Stimulated activated CD4-positive, alpha-beta T cell treated with anti-CD3 and anti-CD28 coated beads, Interleukin-1b, Interleukin-23, amount 100 ng/mL, for 48 hours (primary cell): Measurements from ENCODE around the gene TGFBR1.

Experiments used
- DNase-seq: peaks from one replicate; pipeline ENCODE4 v3.0.0-alpha.2; 2020

The TGFBR1 gene

GRCh38 chr9:99104459-99105151 is at the start of gene TGFBR1:
TGFBR1 (plus strand) TSS chr9:99105113; CDS start chr9:99105206, 93 bp downstream.
- peak; percentile 89 for DNase-seq

- no peak for DNase-seq
Measured at GRCh38 chr9:99055384-99055783, 49.5 kb upstream of the TGFBR1 start.

GRCh38 chr9:99056186-99056585 is 48.7 kb upstream of the TGFBR1 start:
- no peak for DNase-seq

GRCh38 chr9:99056886-99057664 is 47.8 kb upstream of the TGFBR1 start:
- peak; percentile 25 for DNase-seq

GRCh38 chr9:99057665-99058625 is 47.0 kb upstream of the TGFBR1 start:
- DNase-seq = peak; percentile 71

GRCh38 chr9:99058964-99059921 is 45.7 kb upstream of the TGFBR1 start:
- DNase-seq = no peak

- DNase-seq = no peak
Measured at GRCh38 chr9:99060621-99061020, 44.3 kb upstream of the TGFBR1 start.

- DNase-seq = no peak
Measured at GRCh38 chr9:99062549-99062948, 42.4 kb upstream of the TGFBR1 start.

- no peak for DNase-seq
Measured at GRCh38 chr9:99063522-99063921, 41.4 kb upstream of the TGFBR1 start.

GRCh38 chr9:99066571-99066970 is 38.3 kb upstream of the TGFBR1 start:
- no peak for DNase-seq

- DNase-seq = no peak
Measured at GRCh38 chr9:99069075-99069474, 35.8 kb upstream of the TGFBR1 start.

GRCh38 chr9:99069546-99069945 is 35.4 kb upstream of the TGFBR1 start:
- DNase-seq = no peak

- no peak for DNase-seq
Measured at GRCh38 chr9:99070681-99071080, 34.2 kb upstream of the TGFBR1 start.

GRCh38 chr9:99071313-99072039 is 33.4 kb upstream of the TGFBR1 start:
- DNase-seq = no peak

GRCh38 chr9:99072040-99072394 is 32.9 kb upstream of the TGFBR1 start:
- DNase-seq = no peak

GRCh38 chr9:99073347-99073746 is 31.6 kb upstream of the TGFBR1 start:
- DNase-seq = no peak

- DNase-seq = no peak
Measured at GRCh38 chr9:99073985-99074901, 30.7 kb upstream of the TGFBR1 start.

GRCh38 chr9:99074902-99075245 is 30.0 kb upstream of the TGFBR1 start:
- no peak for DNase-seq

- DNase-seq = no peak
Measured at GRCh38 chr9:99075246-99075912, 29.5 kb upstream of the TGFBR1 start.

GRCh38 chr9:99076030-99076429 is 28.9 kb upstream of the TGFBR1 start:
- DNase-seq = no peak
